Endothelial cell of umbilical vein (primary cell): ENCODE results near the gene MGAT1.

Experiments
- EZH2 ChIP-seq: IDR thresholded peaks from 2 replicates; pipeline ENCODE4 v1.6.1; 2012; ENCODE audit warnings: borderline replicate concordance, low read depth, mild to moderate bottlenecking, moderate library complexity, low read length, inconsistent platforms; ENCODE audit not compliant: severe bottlenecking
- FOS ChIP-seq: IDR thresholded peaks from 2 replicates; pipeline ENCODE4 v1.6.1; 2011; ENCODE audit warnings: mild to moderate bottlenecking, low read length, moderate library complexity, borderline replicate concordance; ENCODE audit not compliant: insufficient read depth
- GATA2 ChIP-seq: IDR thresholded peaks from 2 replicates; pipeline ENCODE4 v1.7.0; 2011; ENCODE audit warnings: low read depth, mild to moderate bottlenecking, moderate library complexity, mixed read lengths, low read length; ENCODE audit not compliant: insufficient read length, insufficient read depth
- JUN ChIP-seq: IDR thresholded peaks from 2 replicates; pipeline ENCODE4 v1.6.1; 2011; ENCODE audit warnings: borderline replicate concordance, low read depth; ENCODE audit not compliant: insufficient read length, insufficient read depth
- MYC ChIP-seq: IDR thresholded peaks from one replicate; pipeline ENCODE4 v1.6.1; 2011; ENCODE audit warnings: mild to moderate bottlenecking, low read depth, low read length
- POLR2A ChIP-seq: IDR thresholded peaks from 2 replicates; pipeline ENCODE4 v1.6.1; 2012; ENCODE audit warnings: low read depth, mild to moderate bottlenecking, control low read depth, low read length
- POLR2AphosphoS5 ChIP-seq: IDR thresholded peaks from 2 replicates; pipeline ENCODE4 v1.6.1; 2012; ENCODE audit warnings: low read depth, mild to moderate bottlenecking, control low read depth, low read length, moderate library complexity; ENCODE audit not compliant: insufficient read depth
- TF ChIP-seq, protein P1 (sequence below), 2 donors: IDR thresholded peaks; 1 replicate in 1 of 2; 2 replicates in 1 of 2; pipeline ENCODE4 v1.5.1; 2011; ENCODE audit warnings: low read length in 2 of 2, mild to moderate bottlenecking in 2 of 2, moderate library complexity in 2 of 2, control low read depth in 1 of 2, inconsistent platforms in 1 of 2, low read depth in 1 of 2; ENCODE audit not compliant: insufficient read depth in 1 of 2; ENCODE audit errors: extremely low read depth in 1 of 2
- TF ChIP-seq, protein P2 (sequence below): IDR thresholded peaks from 2 replicates; pipeline ENCODE4 v1.6.1; 2011; ENCODE audit not compliant: insufficient read depth, insufficient read length

DNA sequence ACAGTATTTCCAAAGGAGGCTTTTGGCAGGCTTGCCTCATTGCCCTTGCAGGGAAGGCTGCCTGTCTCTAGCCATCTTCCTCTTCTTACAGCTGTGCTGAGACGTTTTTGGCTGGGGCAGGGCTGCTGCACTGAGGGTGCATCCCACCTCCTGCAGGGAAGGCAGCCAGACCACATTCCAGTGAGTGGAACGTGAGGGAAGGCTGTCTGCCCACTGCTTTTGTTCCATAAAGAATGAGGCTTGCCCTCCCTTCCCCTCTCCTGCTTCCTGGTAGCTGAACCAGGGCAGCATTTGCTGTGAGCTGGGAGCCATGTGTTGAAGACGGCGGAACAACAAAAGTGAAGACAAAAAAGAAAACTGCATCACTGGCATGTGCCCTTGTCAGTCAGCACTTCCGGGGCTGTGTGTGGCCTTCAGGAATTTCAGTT is 16.8 kb downstream of the MGAT1 start:
- TF ChIP-seq, protein P1, sequence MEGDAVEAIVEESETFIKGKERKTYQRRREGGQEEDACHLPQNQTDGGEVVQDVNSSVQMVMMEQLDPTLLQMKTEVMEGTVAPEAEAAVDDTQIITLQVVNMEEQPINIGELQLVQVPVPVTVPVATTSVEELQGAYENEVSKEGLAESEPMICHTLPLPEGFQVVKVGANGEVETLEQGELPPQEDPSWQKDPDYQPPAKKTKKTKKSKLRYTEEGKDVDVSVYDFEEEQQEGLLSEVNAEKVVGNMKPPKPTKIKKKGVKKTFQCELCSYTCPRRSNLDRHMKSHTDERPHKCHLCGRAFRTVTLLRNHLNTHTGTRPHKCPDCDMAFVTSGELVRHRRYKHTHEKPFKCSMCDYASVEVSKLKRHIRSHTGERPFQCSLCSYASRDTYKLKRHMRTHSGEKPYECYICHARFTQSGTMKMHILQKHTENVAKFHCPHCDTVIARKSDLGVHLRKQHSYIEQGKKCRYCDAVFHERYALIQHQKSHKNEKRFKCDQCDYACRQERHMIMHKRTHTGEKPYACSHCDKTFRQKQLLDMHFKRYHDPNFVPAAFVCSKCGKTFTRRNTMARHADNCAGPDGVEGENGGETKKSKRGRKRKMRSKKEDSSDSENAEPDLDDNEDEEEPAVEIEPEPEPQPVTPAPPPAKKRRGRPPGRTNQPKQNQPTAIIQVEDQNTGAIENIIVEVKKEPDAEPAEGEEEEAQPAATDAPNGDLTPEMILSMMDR (IDR thresholded peaks at IDR 0.05; ENCODE audit: extremely low read depth in 1 of 2, insufficient read depth in 1 of 2, low read depth in 1 of 2, low read length in 2 of 2): no peak
- TF ChIP-seq, protein P2, sequence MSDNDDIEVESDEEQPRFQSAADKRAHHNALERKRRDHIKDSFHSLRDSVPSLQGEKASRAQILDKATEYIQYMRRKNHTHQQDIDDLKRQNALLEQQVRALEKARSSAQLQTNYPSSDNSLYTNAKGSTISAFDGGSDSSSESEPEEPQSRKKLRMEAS: peak; percentile 33
- no peak for TF ChIP-seq JUN
- no peak for TF ChIP-seq POLR2AphosphoS5
- TF ChIP-seq EZH2: no peak
- no peak for TF ChIP-seq POLR2A
- TF ChIP-seq FOS: no peak
- no peak for TF ChIP-seq MYC
- TF ChIP-seq GATA2: no peak
